ENCODE data around the gene ALG9.

DNA sequence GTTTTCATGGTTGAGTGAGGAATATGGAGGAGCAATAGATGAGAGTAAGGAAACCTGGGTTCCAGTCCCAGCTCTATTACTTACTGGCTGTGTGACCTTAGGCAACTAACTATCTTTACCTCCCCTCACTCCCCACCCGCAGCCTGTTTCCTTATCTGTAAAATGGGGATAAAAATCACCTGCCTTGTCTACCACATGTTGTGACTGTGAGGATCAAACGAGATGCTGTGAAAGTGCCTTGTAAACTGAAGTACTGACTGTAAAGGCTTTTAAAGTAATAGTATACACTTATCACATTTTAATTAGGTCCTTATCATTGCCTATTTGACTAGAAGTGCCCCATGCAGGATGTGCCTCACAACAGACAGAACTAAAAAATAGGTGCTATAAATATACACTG lies 86.3 kb downstream of the ALG9 start:
- no peak for TF ChIP-seq POLR2A (IDR thresholded peaks at IDR 0.05; ENCODE audit: borderline replicate concordance, extremely low read depth, insufficient read depth, insufficient read length)
- no peak for TF ChIP-seq POLR2AphosphoS5 (IDR thresholded peaks at IDR 0.05; ENCODE audit: low read depth, low read length)
- TF ChIP-seq, protein P1, sequence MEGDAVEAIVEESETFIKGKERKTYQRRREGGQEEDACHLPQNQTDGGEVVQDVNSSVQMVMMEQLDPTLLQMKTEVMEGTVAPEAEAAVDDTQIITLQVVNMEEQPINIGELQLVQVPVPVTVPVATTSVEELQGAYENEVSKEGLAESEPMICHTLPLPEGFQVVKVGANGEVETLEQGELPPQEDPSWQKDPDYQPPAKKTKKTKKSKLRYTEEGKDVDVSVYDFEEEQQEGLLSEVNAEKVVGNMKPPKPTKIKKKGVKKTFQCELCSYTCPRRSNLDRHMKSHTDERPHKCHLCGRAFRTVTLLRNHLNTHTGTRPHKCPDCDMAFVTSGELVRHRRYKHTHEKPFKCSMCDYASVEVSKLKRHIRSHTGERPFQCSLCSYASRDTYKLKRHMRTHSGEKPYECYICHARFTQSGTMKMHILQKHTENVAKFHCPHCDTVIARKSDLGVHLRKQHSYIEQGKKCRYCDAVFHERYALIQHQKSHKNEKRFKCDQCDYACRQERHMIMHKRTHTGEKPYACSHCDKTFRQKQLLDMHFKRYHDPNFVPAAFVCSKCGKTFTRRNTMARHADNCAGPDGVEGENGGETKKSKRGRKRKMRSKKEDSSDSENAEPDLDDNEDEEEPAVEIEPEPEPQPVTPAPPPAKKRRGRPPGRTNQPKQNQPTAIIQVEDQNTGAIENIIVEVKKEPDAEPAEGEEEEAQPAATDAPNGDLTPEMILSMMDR (IDR thresholded peaks at IDR 0.05 in 2 of 3, conservative IDR thresholded peaks at IDR 0.05 in 1 of 3; ENCODE audit: borderline replicate concordance in 1 of 3, insufficient read depth in 1 of 3, low read depth in 2 of 3, low read length in 2 of 3) = no peak
- TF ChIP-seq, protein P2, sequence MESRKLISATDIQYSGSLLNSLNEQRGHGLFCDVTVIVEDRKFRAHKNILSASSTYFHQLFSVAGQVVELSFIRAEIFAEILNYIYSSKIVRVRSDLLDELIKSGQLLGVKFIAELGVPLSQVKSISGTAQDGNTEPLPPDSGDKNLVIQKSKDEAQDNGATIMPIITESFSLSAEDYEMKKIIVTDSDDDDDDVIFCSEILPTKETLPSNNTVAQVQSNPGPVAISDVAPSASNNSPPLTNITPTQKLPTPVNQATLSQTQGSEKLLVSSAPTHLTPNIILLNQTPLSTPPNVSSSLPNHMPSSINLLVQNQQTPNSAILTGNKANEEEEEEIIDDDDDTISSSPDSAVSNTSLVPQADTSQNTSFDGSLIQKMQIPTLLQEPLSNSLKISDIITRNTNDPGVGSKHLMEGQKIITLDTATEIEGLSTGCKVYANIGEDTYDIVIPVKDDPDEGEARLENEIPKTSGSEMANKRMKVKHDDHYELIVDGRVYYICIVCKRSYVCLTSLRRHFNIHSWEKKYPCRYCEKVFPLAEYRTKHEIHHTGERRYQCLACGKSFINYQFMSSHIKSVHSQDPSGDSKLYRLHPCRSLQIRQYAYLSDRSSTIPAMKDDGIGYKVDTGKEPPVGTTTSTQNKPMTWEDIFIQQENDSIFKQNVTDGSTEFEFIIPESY (IDR thresholded peaks at IDR 0.05; ENCODE audit: extremely low read depth, insufficient replicate concordance, low read length) = no peak
- TF ChIP-seq EZH2 (IDR thresholded peaks at IDR 0.05) = no peak
- TF ChIP-seq FOSL1 (IDR thresholded peaks at IDR 0.05; ENCODE audit: low read depth) = no peak
- no peak for TF ChIP-seq RAD21 (IDR thresholded peaks at IDR 0.05; ENCODE audit: low read depth)
- TF ChIP-seq, protein P3, sequence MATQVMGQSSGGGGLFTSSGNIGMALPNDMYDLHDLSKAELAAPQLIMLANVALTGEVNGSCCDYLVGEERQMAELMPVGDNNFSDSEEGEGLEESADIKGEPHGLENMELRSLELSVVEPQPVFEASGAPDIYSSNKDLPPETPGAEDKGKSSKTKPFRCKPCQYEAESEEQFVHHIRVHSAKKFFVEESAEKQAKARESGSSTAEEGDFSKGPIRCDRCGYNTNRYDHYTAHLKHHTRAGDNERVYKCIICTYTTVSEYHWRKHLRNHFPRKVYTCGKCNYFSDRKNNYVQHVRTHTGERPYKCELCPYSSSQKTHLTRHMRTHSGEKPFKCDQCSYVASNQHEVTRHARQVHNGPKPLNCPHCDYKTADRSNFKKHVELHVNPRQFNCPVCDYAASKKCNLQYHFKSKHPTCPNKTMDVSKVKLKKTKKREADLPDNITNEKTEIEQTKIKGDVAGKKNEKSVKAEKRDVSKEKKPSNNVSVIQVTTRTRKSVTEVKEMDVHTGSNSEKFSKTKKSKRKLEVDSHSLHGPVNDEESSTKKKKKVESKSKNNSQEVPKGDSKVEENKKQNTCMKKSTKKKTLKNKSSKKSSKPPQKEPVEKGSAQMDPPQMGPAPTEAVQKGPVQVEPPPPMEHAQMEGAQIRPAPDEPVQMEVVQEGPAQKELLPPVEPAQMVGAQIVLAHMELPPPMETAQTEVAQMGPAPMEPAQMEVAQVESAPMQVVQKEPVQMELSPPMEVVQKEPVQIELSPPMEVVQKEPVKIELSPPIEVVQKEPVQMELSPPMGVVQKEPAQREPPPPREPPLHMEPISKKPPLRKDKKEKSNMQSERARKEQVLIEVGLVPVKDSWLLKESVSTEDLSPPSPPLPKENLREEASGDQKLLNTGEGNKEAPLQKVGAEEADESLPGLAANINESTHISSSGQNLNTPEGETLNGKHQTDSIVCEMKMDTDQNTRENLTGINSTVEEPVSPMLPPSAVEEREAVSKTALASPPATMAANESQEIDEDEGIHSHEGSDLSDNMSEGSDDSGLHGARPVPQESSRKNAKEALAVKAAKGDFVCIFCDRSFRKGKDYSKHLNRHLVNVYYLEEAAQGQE (IDR thresholded peaks at IDR 0.05; ENCODE audit: low read depth) = no peak
- TF ChIP-seq ELF1 (IDR thresholded peaks at IDR 0.05; ENCODE audit: borderline replicate concordance, low read depth) = no peak
- TF ChIP-seq EZH2phosphoT487 (IDR thresholded peaks at IDR 0.05; ENCODE audit: borderline replicate concordance) = no peak

Data from HCT116 (cell line).